A673 (cell line): Measurements from ENCODE around the gene PPARGC1A. TPM values are rescaled to one million over a fixed set of nuclear protein-coding genes. Genes with fewer than 3 reads are reported as not detected.

Source experiments
- BruUV-seq: library from RNA; stranded (reverse); fragments of 400-500 nt; replicated peaks from 2 replicates; lab custom pipeline; 2021; lab: Mats Ljungman, UMichigan
- CTCF ChIA-PET: fragments of 300-600 bp; sonication (Branson Sonifier 250); formaldehyde crosslinking; loops from one replicate; lab custom pipeline; 2022; ENCODE audit warnings: antibody characterized with exemption; lab: Charles Lee
- POLR2A ChIA-PET: fragments of 300-600 bp; sonication (Branson Sonifier 250); formaldehyde crosslinking; loops from one replicate; lab custom pipeline; 2022; ENCODE audit warnings: antibody characterized with exemption; ENCODE audit not compliant: low non-redundant PET; lab: Charles Lee
- DNase-seq: peaks from one replicate; pipeline ENCODE4 v3.0.0-alpha.2; 2015; ENCODE audit warnings: low spot score
- H3K27ac ChIP-seq: fragments of 200-600 bp; sonication (generic); 2 replicates; pipeline ENCODE4 v1.5.1; 2016; ENCODE audit warnings: mixed run types, low read depth, mild to moderate bottlenecking, mixed read lengths, antibody characterized with exemption, low read length; ENCODE audit not compliant: poor library complexity, severe bottlenecking
- H3K27me3 ChIP-seq: fragments of 200-600 bp; sonication (generic); replicated peaks from 2 replicates; pipeline ENCODE4 v1.6.1; 2017; ENCODE audit warnings: mixed run types, low read depth, mild to moderate bottlenecking, mixed read lengths, antibody characterized with exemption, low read length; ENCODE audit not compliant: insufficient read depth, poor library complexity
- H3K36me3 ChIP-seq: fragments of 200-600 bp; sonication (generic); 2 replicates; pipeline ENCODE4 v1.6.1; 2016; ENCODE audit warnings: mixed run types, mild to moderate bottlenecking, mixed read lengths, antibody characterized with exemption, low read length; ENCODE audit not compliant: insufficient read depth, poor library complexity, severe bottlenecking
- H3K4me1 ChIP-seq: fragments of 200-600 bp; sonication (generic); 2 replicates; pipeline ENCODE4 v1.6.1; 2017; ENCODE audit warnings: mixed run types, mild to moderate bottlenecking, mixed read lengths, antibody characterized with exemption, low read length; ENCODE audit not compliant: insufficient read depth, poor library complexity, severe bottlenecking
- H3K4me3 ChIP-seq: fragments of 200-600 bp; sonication (generic); 2 replicates; pipeline ENCODE4 v1.5.1; 2016; ENCODE audit warnings: low read depth, mixed run types, mild to moderate bottlenecking, mixed read lengths, low read length; ENCODE audit not compliant: poor library complexity, severe bottlenecking
- H3K9me3 ChIP-seq: fragments of 200-600 bp; sonication (generic); 2 replicates; pipeline ENCODE4 v1.6.1; 2016; ENCODE audit warnings: mixed run types, low read depth, mild to moderate bottlenecking, mixed read lengths, antibody characterized with exemption, low read length; ENCODE audit not compliant: poor library complexity, severe bottlenecking
- EZH2 ChIP-seq: fragments of 200-600 bp; sonication (generic); IDR thresholded peaks from 2 replicates; pipeline ENCODE4 v1.6.1; 2017; ENCODE audit warnings: borderline replicate concordance, low read depth, mild to moderate bottlenecking, mixed read lengths, antibody characterized with exemption, low read length; ENCODE audit not compliant: poor library complexity, severe bottlenecking
- intact Hi-C: fragments of 100-400 bp; cut with micrococcal nuclease; formaldehyde crosslinking; loops from one replicate; pipeline ENCODE4 v1.10.0; 2022; ENCODE audit not compliant: unreplicated experiment
- total RNA-seq: library from RNA; stranded (reverse); gene quantifications from 2 replicates; pipeline ENCODE4 v1.2.3, GENCODE V29; 2021
- TF ChIP-seq, protein P1 (sequence below): fragments of 300-800, 200-600 bp; sonication (generic); conservative IDR thresholded peaks from 2 replicates; pipeline ENCODE4 v1.5.1; 2017; ENCODE audit warnings: low read depth, mild to moderate bottlenecking, antibody characterized with exemption, low read length, moderate library complexity, mixed read lengths

The PPARGC1A gene
- total RNA-seq, 1 experiment from 2014 or later, result not detected

DNA sequence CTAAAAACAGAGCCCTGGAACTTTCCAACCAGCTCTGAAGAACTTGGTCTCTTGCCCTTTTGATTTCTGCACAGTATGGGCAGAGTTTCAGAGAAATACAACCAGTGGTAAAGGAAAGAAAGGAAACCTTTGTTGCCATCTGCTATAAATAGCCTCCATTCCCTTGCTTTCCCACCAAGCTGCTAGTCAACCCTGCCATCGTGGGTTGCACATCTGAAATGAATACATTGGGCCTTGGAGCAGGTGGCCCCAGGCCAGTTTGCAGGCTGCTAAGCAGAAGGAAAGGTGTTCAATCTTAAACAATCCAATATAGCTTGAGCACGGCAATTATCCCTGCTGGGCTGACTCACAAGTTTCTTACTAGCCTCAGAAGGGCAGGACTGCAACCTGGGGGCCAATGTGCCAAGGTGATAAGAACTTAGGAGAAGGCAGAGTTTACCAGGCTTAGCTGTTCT lies 142.5 kb downstream of the PPARGC1A start:
- Histone ChIP-seq H3K4me1 (no peaks in the 10 kb centered on the region), H3K9me3 (peaks cover 6% of the 10 kb centered on the region), H3K36me3 (no peaks in the 10 kb centered on the region), H3K4me3 (no peak overlapping the region), H3K27ac (no peak overlapping the region), H3K27me3 (no peaks in the 10 kb centered on the region)
- ChIA-PET POLR2A (no interaction called here), CTCF (no interaction called here)
- no TSS peak for BruUV-seq
- no peak for DNase-seq
- intact Hi-C loops, result no loop called here
- TF ChIP-seq EZH2, result no peak
- TF ChIP-seq, protein P1, sequence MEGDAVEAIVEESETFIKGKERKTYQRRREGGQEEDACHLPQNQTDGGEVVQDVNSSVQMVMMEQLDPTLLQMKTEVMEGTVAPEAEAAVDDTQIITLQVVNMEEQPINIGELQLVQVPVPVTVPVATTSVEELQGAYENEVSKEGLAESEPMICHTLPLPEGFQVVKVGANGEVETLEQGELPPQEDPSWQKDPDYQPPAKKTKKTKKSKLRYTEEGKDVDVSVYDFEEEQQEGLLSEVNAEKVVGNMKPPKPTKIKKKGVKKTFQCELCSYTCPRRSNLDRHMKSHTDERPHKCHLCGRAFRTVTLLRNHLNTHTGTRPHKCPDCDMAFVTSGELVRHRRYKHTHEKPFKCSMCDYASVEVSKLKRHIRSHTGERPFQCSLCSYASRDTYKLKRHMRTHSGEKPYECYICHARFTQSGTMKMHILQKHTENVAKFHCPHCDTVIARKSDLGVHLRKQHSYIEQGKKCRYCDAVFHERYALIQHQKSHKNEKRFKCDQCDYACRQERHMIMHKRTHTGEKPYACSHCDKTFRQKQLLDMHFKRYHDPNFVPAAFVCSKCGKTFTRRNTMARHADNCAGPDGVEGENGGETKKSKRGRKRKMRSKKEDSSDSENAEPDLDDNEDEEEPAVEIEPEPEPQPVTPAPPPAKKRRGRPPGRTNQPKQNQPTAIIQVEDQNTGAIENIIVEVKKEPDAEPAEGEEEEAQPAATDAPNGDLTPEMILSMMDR, result no peak

- TF ChIP-seq EZH2, result no peak
- TF ChIP-seq, protein P1, result no peak
Measured at GRCh38 chr4:23746672-23747071, 143.2 kb downstream of the PPARGC1A start.

DNA sequence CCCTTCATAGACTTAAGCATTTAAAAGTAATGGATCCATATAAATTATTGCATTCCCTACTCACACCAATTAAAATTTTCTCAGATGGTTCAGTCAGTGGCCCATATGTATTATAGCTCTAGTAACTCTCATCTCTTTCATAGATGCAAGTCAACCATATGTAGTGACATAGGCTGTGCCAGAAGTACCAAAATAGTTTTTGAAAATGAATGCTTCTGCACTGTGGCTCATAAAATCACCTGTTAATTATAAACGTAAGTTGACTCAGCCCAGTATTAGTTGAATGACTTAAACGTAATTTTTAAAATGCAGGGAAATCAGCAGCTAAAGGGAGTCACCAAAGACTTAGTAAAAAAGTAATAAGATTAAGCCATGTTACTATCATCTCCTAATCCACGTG lies 143.8 kb downstream of the PPARGC1A start:
- no peaks in the 10 kb centered on the region for H3K36me3 ChIP-seq
- no TSS peak for BruUV-seq
- H3K4me3 ChIP-seq, result no peak overlapping the region
- H3K9me3 ChIP-seq, result peaks cover 6% of the 10 kb centered on the region
- H3K4me1 ChIP-seq, result no peaks in the 10 kb centered on the region
- POLR2A ChIA-PET, result no interaction called here
- CTCF ChIA-PET, result no interaction called here
- no peak for TF ChIP-seq EZH2
- TF ChIP-seq, protein P1, result no peak
- intact Hi-C loops, result no loop called here
- H3K27me3 ChIP-seq, result no peaks in the 10 kb centered on the region
- H3K27ac ChIP-seq, result no peak overlapping the region
- DNase-seq, result no peak

More at GRCh38 chr4:23746672-23747071, 143.2 kb downstream of the PPARGC1A start:
- DNase-seq, result no peak
- Histone ChIP-seq H3K9me3 (peaks cover 6% of the 10 kb centered on the region), H3K4me1 (no peaks in the 10 kb centered on the region), H3K27ac (no peak overlapping the region), H3K27me3 (no peaks in the 10 kb centered on the region), H3K36me3 (no peaks in the 10 kb centered on the region), H3K4me3 (no peak overlapping the region)
- BruUV-seq, result no TSS peak
- intact Hi-C loops, result no loop called here
- ChIA-PET POLR2A (no interaction called here), CTCF (no interaction called here)
